Measurements from ENCODE around the gene TTC23. TPM values are rescaled to one million over a fixed set of nuclear protein-coding genes. Genes with fewer than 3 reads are reported as not detected.

The TTC23 gene
- total RNA-seq, 2 donors from 2014 or later, result 16.0 to 18.6 TPM

GRCh38 chr15:99130765-99131440 is 118.5 kb downstream of the TTC23 start:
- DNase-seq (no peak), ATAC-seq (no peak)
- intact Hi-C loops (cut with DNase I, micrococcal nuclease), result no loop called here

- no peak for ATAC-seq
- no peak for DNase-seq
- intact Hi-C loops (cut with DNase I, micrococcal nuclease), result no loop called here
These were observed 119.1 kb downstream of the TTC23 start for GRCh38 chr15:99130314-99130713.

- ATAC-seq (no peak), DNase-seq (no peak)
- intact Hi-C loops (cut with DNase I, micrococcal nuclease), result no loop called here
These were observed 119.7 kb downstream of the TTC23 start for GRCh38 chr15:99129644-99130043.

- no peak for DNase-seq
These were observed 121.0 kb downstream of the TTC23 start for GRCh38 chr15:99128411-99128810.

GRCh38 chr15:99127773-99128172 is 121.6 kb downstream of the TTC23 start:
- no peak for ATAC-seq
- intact Hi-C loops (cut with DNase I, micrococcal nuclease), result no loop called here

More at GRCh38 chr15:99128411-99128810, 121.0 kb downstream of the TTC23 start:
- intact Hi-C loops (cut with DNase I, micrococcal nuclease), result no loop called here
- no peak for ATAC-seq

GRCh38 chr15:99126930-99127329 is 122.5 kb downstream of the TTC23 start:
- no peak for ATAC-seq
- intact Hi-C loops (cut with DNase I, micrococcal nuclease), result no loop called here
- DNase-seq, result no peak

More at GRCh38 chr15:99127773-99128172, 121.6 kb downstream of the TTC23 start:
- no peak for DNase-seq

GRCh38 chr15:99126131-99126588 is 123.2 kb downstream of the TTC23 start:
- intact Hi-C loops (cut with DNase I, micrococcal nuclease), result no loop called here
- no peak for DNase-seq
- ATAC-seq, result no peak

- intact Hi-C loops (cut with DNase I, micrococcal nuclease), result no loop called here
- DNase-seq (no peak), ATAC-seq (no peak)
These were observed 124.1 kb downstream of the TTC23 start for GRCh38 chr15:99125061-99125891.

GRCh38 chr15:99124641-99125040 is 124.7 kb downstream of the TTC23 start:
- intact Hi-C loops (cut with DNase I, micrococcal nuclease), result no loop called here
- DNase-seq (no peak), ATAC-seq (no peak)

- intact Hi-C loops (cut with DNase I, micrococcal nuclease), result no loop called here
- ATAC-seq, result peak; percentile 96
- DNase-seq, result peak; percentile 76 to 81
These were observed 125.5 kb downstream of the TTC23 start for GRCh38 chr15:99123713-99124451.

- intact Hi-C loops (cut with DNase I, micrococcal nuclease), result no loop called here
- DNase-seq (no peak), ATAC-seq (peak; percentile 34)
These were observed 126.3 kb downstream of the TTC23 start for GRCh38 chr15:99122831-99123712.

GRCh38 chr15:99121691-99122410 is 127.5 kb downstream of the TTC23 start:
- DNase-seq (no peak), ATAC-seq (no peak)
- intact Hi-C loops (cut with DNase I, micrococcal nuclease), result no loop called here

GRCh38 chr15:99121207-99121606 is 128.2 kb downstream of the TTC23 start:
- DNase-seq (no peak), ATAC-seq (no peak)
- intact Hi-C loops (cut with DNase I, micrococcal nuclease), result no loop called here

- intact Hi-C loops (cut with DNase I, micrococcal nuclease), result no loop called here
- DNase-seq, result no peak
- no peak for ATAC-seq
These were observed 129.2 kb downstream of the TTC23 start for GRCh38 chr15:99120050-99120777.

GRCh38 chr15:99118801-99119546 is 130.4 kb downstream of the TTC23 start:
- intact Hi-C loops (cut with DNase I, micrococcal nuclease), result no loop called here
- ATAC-seq (no peak), DNase-seq (no peak)

GRCh38 chr15:99118258-99118632 is 131.1 kb downstream of the TTC23 start:
- DNase-seq, result no peak
- ATAC-seq, result no peak
- intact Hi-C loops (cut with DNase I, micrococcal nuclease), result no loop called here

Measured in left colon (tissue), 2 donors.